Inferior parietal cortex (tissue), 1 donor: ENCODE data around the gene CPA1.

ENCODE experiments used
- DNase-seq: peaks from one replicate; pipeline ENCODE4 v3.0.0-alpha.2; 2016; ENCODE audit errors: extremely low spot score

The CPA1 gene

DNA sequence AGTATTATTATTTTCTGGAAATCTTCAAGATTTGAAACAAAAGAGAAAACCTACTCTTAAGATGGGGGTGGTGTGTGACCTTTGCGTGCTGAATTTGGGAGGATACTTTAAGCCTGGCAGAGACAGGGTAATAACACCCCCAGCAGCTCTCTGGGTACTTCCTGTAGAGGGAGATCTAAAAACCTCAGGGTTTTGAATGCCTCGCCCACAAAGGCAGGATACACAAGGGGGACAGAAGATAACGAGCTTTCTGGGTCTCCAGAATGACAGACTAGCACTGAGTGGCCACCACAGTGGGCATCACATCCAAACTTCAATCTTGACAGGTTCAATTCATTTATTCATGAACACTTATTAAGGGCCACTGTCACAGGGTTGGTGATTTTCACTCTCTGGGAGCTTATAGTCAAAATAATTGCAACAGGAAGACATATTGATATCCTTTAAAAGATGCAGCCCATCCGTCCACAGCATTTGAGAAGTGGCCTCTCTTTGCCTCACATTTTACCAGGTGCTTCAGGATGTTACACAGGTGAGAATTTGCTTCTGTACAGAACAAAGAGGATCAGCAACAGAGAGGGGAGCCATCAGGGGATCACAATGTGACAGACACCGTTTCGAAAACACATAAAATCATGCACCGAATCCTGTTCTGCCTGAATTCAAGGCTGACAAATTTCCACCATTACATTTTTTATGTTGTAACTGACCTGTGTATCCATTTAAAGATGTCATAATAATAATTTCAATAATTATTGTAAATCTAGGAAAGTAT is 14.3 kb downstream of the CPA1 start:
- no peak for DNase-seq

DNA sequence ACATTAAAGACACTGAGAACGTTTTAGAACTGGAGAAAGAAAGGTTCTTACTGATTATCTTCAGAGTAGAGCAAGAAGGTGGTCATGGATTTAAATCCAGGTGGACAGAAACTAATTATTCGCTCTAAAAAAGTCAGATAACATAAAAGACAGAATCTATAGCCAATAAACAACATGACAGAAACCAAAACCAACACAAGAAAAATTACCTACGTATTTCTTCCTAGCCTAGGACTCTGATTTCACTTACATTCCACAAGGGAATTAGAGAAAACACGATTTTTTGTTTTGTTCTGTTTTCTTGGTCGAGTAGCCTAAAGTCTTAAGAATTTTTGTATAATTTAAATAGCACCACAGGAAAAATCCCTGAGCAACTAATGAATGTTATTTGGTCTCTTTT is 15.1 kb downstream of the CPA1 start:
- DNase-seq, result no peak

DNA sequence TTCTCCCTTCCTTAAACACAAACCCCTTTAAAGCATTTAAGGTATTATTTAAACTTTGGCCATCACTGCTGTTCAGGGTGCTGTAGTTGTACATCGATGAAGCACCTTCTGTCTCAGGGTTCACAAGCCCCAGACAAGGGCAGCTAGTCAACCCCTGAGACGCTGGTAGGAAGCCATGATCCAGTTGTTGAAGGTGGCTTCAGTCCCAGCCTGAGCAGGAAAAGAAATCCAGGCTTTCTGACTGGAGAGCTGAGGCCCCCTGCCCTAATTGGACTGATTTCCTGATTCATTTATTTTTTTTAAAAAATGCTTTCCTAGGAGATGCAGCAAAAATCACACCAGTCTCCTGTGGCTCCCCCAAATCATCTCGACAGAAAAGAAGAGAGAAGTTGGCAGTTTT is 15.8 kb downstream of the CPA1 start:
- DNase-seq, result no peak

DNA sequence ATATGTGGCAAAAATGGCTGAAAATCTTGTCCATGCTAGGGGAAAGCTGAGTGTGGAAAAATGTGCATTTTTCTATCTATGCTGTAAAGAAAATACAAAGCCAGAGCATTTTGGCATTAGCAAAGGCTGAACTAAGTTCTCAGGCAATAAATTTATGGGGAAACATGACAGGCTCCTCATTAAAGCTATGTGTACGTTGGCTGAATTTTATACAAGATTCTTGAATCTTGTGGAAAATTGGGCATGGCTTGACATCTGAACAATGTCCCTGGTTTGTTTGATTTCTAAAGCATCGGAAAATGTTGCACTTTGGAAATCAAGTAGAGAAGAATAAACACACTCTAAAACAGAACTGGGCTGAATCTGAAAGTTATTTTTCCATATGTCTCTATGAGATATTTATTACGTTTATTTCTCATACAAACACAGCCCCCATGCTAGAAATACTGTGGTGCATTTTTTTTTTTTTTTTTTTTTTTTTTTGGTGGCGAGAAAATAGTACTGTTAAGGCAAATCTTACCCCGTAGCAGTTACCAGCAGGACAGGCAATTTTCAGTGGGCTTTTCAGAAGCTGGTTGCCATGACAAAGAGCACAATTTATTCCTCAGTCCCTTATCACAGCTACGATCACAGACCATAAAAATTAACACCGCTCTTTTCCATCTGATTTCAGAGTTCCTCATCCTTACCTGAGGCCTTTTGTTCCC is 16.9 kb downstream of the CPA1 start:
- no peak for DNase-seq

DNA sequence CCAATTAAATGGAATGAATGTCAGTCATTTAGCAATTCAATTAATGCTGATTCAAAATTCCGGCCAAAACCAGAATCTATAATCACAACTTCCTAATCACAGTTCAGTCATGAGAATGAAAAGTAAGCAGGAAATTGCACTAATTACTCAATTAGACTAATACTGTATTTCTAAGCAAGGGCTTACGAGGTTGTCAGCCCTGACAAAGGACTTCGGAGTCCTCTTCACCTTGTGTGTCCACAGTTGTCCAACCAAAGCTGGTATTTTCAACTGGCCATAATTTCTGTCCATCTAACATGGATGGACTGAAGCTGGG is 17.4 kb downstream of the CPA1 start:
- DNase-seq, result no peak

DNA sequence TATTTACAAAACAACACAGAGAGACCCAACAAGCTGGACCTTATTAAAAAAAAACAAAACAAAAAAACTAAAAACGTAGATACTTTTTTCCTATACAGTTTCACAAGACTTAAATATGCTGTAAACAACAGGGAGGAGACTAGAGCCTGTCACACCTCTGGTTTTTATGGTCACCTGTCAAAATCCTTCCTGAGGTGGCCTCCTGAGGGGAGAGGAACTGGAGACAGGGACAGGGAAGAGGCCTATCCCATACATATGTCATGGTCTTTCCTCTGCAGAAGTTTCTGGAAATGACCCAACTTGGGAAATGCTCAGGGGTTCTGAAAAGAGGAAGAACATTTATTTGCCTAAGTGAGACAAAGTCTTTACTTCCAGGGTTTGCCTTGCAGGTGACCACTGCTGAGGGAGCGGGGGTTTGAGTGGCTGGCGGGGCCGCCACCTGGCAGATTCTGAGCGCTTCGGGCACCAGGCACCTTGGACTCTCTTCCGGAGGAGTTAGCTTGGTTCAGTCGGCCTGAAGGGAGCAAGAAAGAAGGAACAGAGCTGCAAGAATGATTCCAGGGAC is 18.3 kb downstream of the CPA1 start:
- DNase-seq, result no peak

DNA sequence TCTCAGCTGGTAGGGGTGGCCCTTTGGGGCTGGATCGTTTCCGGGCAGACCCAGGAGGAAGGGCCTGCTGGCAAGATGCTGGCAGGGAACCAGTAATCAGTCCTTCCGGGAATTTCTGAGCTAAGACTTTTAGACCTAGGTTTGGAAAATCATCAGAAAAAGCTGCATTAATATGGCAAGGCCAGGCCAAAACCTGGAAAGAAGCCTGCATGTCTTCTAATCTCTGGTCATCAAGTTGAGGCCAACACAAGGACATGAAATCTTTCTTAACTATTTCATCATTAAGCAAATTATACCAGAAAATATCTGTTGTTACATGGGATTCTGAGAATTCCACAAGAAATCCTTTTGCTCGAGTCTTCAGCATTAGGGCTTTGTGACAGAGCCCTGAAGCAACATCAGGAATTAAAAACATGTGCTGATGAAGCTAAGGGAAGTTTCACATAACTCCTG is 19.9 kb downstream of the CPA1 start:
- DNase-seq, result no peak

DNA sequence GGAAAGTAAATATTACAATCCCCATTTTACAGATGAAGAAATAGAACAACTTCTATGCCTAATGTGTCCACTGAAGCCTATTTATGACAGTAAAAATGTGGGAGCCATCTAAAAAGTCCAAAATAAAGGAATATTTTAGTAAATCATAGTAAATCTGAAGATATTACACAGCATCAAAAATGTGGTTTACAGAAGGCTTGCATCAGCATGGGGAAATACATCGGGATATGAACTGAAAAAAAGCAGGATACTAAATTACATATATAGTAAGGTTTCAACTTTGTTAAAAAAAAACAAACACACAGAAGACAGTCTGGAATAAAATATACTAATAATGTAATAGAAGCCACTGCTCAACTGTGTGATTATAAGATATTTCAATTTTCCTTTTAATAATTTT is 20.8 kb downstream of the CPA1 start:
- no peak for DNase-seq

DNA sequence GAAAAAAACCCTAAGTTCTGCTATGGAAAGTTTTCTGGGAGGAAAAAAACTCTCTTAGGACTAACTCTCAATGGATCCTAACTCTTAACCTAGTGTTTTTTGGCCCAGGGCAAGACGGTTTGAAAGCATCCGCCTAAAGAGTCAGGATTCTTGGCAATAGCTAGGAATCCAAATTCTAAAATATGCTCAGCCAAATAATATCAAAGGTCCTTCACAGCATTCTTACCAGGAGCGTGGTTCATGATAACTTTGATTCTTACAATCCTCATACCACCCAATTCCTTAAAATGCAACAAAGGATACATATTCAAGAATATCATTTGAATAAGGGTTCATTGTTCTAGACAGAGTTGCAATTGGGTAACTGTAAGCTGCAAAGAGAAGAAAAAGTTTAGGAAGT is 21.3 kb downstream of the CPA1 start:
- no peak for DNase-seq

DNA sequence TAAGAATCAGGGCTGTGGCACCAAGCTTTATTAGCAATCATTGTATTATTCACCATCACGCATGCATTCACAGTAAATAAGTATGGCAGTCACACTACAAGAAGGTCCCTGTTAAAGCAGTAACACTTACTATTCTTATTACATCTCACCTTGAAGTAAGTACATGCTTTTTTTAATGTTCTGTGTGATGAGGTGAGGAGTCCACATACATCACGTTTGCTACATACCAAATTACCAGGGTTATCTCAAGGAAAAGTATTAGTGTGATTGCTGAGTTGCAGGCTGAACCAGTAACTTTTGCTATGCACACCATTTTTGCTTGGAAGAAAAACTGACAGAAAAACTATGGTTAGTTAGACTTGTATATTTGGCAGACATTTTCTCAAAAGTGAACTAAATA is 24.7 kb downstream of the CPA1 start:
- DNase-seq, result no peak

DNA sequence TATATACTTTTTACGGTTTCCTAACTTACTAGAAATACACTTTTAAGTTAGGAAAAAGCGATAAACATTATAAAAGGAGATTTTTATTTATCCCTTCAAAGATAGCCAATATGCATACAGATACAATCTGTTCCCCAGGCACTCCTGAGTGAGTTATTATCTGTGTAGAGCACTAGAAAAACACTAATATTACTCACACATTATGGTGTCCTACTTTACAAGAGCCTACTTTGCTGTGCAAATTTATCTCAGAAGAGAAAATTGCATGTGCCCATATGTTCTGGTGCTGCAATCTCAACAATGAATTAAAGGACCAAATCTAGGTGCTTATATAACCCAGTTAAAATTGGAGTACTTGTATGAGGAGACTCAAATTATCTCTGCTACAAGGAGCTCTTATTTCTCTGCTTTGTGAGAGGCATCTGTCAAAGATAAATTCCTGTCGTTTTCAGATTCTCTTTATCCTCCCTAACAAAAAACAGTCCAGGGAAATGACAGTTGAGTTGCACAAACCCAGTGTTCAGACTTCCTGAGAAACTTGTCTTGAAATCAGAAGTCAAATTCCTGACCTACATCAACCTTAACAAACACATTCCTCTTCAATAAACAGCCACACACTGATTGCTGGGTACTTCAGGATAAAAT is 28.9 kb downstream of the CPA1 start:
- peak; percentile 50 for DNase-seq

DNA sequence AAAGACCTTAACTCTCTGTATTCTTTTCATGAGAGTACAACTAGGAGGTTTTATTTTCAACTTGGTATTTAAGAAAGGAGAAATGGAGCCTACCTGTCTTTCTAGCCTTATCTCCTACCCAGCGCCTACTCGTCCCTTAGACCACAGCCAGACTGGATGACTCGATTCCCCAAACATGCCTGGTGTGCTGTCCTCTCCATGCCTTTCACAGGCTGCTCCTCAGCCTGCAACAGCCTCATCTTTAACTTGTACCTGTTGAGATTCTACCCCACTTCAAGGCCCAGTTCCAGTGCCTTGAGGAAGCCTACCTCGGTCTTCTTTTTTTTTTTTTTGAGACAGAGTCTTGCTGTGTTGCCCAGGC is 29.4 kb downstream of the CPA1 start:
- DNase-seq, result no peak

DNA sequence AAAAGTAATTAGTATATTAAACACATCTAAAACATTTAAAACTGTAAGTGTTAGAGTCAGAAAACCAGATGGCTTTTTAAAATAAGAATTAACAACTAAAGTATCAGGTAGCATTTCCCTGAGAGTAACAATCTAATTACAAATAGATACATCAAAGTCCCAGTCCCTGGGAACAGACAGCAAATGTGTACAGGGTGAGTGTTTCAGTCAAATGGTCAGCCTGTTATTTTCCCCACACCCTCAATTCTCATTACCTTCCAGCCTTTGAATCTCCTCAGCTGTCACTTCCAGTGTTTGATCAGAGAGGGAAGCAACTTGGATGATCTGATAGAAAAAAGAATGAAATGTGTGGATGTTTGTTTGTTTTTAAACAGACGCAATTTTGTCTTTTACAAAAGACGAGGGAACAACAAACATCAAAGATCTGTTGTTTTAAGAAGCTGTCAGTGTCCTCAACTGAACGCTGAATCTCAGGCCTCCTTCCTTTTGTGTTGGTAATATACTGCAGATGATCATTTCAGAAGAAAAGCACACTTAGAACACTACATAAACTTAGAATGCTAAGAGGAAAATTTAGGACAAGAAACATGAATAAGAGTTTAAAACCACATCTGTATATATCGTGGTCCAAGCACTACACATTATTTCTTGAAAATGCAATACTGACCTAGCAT is 30.7 kb downstream of the CPA1 start:
- peak; percentile 19 for DNase-seq

DNA sequence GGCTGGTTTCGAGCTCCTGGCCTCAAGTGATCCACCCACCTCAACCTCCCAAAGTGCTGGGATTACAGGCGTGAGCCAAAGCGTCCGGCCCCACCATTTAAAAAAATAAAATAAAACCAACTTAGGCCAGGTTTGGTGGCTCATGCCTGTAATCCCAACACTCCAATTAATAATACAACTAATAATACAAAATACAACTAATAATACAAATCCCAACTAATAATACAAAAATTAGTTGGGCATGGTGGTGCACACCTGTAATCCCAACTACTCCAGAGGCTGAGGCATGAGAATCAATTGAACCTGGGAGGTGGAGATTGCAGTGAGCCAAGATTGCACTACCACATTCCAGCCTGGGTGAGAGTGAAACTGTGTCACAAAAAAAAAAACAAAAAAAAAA is 32.9 kb downstream of the CPA1 start:
- no peak for DNase-seq

DNA sequence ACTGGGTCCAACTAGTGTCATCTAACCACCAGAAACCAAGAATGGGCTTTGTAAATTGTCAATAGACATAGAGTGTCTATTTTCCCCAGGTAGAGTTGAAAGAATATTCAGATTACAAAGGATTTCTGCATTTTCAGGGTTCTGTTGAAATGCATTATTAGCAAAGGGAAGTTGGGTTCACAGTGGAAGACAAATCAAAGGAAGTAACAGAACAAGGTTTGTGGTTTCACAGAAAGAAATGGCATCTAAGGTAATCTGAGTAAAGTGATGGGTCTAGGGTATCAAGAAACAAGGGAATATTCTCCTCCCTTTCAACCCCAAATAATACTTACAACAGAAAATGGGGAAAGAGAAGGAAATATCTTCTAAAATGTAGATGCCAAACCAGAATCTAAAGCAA is 34.7 kb downstream of the CPA1 start:
- no peak for DNase-seq

DNA sequence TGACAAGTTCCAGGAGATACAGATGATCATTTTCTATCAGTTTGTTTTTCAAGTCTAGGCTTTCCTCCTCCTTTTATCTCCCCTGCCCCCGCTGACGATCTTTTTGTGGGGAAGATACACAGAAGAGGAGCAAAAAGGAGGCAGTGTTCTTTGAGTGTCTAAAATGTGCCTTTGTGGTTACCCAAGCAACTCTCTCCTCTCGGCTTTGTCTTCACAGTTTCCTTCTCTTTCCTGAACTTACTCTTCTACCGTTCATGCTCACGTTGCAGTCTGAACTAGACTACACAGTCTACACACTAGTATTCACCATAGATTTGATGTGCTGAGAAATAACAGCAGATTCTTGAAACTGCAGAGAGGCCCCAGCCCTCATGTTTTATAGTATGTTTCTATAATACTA is 36.9 kb downstream of the CPA1 start:
- DNase-seq, result peak; percentile 50

DNA sequence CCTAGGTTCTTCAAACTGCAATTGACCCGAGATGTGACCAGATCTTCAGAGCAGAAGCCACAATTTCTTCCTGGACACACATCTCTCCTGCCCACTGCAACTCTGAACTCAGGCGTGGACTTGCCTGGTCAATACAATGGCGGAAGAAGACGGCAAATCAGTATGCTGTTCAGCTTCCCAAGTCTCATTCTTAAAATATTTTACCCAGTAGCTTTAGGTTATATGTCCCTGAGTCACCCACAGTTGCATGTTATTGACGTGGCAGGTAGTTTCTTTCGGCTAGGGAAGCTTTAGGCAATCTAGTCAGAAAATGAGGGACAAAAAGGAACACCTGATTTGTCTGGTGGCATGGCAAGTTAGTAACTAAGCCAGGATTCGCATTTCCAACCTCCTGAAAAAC is 38.0 kb downstream of the CPA1 start:
- no peak for DNase-seq

DNA sequence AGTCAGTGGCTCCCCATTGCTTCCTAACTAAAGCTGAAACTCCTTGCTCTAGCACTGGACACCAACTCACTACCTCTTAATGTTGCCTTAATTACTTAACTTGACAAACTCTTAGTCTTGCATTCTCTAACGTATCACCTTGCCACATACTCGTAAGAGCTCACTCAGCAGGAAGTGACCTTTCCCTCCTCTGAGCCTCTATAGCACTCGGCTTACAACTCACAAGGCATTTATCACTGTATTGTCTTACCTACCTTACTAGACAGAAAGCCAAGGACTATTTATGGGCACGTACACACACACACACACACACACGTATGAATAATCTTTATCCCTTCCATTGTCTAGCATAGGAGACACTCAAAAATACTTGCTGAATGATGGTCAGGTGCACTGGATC is 39.4 kb downstream of the CPA1 start:
- no peak for DNase-seq

DNA sequence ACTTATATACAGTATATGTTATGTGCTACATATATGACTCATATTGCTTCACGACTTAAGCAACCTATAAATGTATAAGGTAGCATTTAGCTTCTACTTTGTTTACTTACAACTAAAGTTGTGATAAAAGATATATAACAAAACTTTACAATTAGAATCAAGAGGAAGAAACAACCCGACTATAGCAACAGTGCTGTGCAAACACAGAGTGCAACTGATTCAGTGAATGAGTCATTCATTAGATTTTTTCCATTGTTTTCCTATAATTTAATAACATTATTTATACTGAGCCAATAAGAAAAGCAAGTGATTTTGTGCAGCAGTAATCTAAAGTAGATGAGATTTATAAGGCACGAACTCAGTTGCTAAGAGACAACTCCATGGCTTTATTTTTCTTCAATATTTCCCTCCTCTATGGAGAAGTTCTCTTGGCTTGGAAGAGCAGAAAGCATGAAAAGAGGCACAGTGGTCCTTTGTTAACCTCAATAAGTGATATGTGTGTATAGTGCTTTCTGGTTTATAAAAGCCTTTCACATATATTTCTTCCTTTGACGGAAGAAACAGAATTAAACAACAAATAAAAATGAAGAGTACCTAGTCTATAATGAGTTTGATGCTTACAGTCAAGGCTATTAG is 40.8 kb downstream of the CPA1 start:
- peak; percentile 58 for DNase-seq

DNA sequence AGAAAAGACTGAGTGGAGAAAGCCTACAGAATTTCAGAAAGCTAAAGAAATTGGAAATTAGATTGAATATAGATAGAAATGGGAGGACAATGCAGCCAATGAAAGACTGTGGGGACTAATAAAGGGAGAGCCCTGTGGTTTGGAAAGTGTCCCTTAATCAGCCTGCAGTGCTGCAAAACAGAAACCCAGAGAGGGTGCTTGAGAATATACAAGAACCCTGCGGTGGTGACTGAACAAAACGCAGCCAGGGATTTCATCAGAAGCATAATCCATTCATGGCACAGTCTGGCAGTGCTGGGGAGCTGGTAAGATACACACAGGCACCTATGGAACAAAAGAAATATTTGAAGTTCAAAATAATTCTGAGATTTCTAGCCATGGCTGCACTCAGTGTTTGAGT is 41.4 kb downstream of the CPA1 start:
- peak; percentile 66 for DNase-seq

DNA sequence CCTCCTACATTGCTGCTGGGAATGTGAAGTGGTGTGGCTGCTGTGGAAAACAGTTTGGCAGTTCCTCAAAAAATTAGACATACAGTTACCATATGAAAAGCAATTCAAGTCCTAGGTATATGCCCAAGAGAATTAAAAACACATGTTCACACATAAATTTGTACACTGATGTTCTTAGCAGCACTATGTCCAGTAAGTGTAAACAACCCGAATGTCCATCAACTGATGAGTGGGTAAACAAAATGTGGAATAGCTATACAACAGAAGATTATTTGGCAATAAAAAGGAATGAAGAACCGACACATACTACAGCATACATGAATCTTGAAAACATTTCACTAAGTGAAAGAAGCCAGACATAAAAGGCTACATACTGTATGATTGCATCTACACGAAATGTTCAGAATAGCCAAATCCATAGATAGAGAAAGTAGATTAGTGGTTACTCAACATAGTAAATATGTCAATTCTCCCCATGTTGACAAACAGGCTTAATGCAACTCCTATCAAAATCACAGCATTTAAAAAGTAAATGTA is 43.3 kb downstream of the CPA1 start:
- no peak for DNase-seq

DNA sequence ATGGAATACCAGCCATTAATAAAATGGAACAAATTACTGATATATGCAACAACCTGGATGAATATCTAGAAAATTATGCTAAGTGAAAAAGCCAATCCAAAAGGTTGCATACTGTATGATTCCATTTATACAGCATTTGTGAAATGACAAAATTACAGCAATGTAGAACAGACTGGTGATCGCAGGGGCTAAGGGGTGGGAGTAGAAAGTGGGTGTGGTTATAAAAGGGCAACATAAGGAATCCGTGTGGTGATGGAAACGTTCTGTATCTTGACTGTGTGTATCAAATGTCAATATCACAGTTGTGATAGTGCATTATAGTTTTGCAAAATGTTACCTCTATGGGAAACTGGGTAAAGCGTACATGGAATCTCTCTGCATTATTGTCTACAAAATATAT is 45.5 kb downstream of the CPA1 start:
- no peak for DNase-seq
